GM13976 (cell line): Measurements from ENCODE around the gene ROBO1.
"Not testable (repeated sequence)": the region's sequence is repeated elsewhere in the genome, so short reads cannot be mapped to it uniquely, and the experiment has no call there.

Experiments
- DNase-seq: peaks from one replicate; pipeline ENCODE4 v3.0.0; 2012; ENCODE audit warnings: low spot score
- in situ Hi-C: fragments of 300-500 bp; cut with MboI; formaldehyde crosslinking; loops from one replicate; pipeline ENCODE4 v1.12.0; 2022; ENCODE audit warnings: low sequenced_read_pairs, mixed read lengths, inconsistent platforms; ENCODE audit not compliant: unreplicated experiment
- TF ChIP-seq, protein P1 (sequence below): IDR thresholded peaks from 2 replicates; pipeline ENCODE4 v1.5.1; 2012; ENCODE audit warnings: borderline replicate concordance, mild to moderate bottlenecking; ENCODE audit not compliant: insufficient read depth; ENCODE audit errors: extremely low read depth, missing control alignments, control extremely low read depth

ROBO1 gene

DNA sequence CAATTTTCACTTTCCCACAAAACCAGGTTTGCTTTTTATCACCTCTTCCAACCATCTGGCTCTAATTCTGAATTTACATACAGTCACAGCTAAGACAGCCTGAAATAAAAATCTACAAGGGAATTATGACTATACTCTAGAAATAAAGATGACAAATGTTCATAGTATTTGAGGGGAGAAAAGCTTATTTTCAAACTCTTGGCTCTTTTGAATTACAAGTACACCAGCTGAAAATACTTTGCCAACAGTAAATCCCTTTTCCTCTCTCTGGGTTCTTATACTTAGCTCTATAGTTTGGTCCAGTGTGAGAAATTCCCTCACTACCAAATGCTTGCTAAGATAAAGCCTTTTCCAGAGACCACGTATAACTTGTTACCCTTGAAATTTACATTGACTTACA, 1037.9 kb downstream of the ROBO1 start:
- TF ChIP-seq, protein P1, sequence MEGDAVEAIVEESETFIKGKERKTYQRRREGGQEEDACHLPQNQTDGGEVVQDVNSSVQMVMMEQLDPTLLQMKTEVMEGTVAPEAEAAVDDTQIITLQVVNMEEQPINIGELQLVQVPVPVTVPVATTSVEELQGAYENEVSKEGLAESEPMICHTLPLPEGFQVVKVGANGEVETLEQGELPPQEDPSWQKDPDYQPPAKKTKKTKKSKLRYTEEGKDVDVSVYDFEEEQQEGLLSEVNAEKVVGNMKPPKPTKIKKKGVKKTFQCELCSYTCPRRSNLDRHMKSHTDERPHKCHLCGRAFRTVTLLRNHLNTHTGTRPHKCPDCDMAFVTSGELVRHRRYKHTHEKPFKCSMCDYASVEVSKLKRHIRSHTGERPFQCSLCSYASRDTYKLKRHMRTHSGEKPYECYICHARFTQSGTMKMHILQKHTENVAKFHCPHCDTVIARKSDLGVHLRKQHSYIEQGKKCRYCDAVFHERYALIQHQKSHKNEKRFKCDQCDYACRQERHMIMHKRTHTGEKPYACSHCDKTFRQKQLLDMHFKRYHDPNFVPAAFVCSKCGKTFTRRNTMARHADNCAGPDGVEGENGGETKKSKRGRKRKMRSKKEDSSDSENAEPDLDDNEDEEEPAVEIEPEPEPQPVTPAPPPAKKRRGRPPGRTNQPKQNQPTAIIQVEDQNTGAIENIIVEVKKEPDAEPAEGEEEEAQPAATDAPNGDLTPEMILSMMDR: no peak
- in situ Hi-C loops: no loop called here
- DNase-seq: no peak

DNA sequence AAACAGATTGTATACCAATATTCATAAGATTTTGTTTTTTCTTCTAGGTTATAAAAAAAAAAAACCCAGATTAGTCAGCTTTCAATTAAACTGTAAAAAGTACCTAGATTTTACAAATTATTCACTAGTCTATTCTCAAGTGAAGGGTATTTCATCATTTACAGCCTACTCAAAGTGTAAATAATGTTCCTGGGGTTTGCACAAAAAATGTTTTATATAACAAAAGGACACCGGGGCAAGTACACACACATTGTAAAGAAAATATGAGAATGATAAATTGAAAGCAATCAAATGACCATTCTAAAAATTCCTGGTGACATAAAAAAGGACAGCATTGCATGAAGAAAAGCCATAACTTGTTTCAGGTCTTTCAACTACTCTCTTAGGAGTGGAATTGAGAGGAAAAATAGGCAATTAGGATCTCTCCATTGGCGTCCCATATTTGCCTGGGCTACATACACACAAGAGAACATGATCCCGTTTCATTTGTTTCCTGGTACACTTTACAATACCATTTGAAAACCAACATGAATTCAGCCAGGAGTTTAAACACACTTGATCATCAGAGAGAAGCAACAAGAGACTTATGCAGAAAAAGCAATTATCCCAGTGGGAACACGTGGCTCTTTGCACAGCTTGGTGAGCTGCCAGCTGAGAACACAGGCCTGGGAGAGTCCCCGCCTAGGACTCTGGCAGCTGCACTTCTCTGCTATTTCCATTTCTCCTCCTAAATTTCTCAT, 1039.2 kb downstream of the ROBO1 start:
- TF ChIP-seq, protein P1: no peak
- in situ Hi-C loops: no loop called here
- no peak for DNase-seq

GRCh38 chr3:78726545-78726944, 1041.3 kb downstream of the ROBO1 start:
- in situ Hi-C loops: no loop called here
- DNase-seq: no peak
- TF ChIP-seq, protein P1: no peak

DNA sequence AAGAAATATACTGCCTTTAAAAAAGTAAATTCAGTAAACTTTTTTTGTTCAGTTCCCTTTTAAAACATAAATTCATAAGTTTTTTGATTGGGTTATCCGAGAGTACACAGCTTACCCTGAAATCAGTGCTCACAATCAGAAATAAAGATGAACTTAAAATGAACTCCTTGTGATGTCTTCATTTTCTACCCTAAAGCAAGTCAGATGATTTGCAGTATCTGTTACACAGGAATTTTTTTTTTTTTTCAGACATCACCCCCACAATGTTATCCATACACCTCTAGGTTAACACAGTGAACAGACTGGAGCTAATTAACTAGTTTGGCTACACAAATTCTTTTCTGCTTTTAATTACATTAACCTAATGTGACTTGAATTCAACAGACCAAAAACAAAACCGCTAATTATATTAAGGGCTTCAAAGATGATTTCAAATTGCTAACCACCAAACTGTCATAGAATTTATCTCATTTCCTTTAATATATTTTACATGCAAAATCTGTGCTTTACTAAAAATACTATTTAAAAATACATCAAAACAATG, 1042.0 kb downstream of the ROBO1 start:
- TF ChIP-seq, protein P1: no peak
- no peak for DNase-seq
- in situ Hi-C loops: no loop called here

DNA sequence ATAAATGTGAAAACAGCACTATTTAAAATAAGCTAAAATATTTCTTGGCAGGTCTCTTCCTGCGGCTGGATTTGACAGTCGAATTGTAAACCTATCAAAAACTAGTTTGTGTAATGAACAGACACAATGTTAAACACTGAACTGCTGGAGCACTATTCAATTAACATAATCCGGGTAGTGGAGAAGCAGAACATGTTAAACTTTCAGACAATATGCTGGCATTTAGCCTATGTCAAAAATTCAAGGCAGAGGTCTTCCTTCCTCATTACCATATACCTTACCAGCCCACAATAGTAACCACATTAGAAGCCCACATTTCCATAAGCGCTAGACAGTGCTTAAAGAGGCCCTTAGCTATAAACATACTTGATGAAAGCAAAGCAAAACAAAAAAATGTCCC, 1042.9 kb downstream of the ROBO1 start:
- in situ Hi-C loops: no loop called here
- no peak for DNase-seq
- TF ChIP-seq, protein P1: no peak

DNA sequence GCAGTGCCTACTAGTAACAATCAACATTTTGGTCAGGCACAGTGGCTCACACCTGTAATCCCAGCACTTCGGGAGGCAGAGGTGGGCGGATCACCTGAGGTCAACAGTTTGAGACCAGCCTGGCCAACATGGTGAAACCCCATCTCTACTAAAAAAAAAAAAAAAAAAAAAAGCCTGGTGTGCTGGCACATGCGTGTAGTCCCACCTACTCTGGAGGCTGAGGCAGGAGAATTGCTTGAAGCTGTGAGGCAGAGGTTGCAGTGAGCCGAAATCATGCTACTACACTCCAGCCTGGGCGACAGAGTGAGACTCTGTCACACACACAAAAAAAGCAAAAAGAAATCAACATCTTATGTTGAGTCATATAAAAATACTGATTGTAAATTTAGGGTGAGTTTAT, 1043.4 kb downstream of the ROBO1 start:
- in situ Hi-C loops, DNase-seq: not testable (repeated sequence)

DNA sequence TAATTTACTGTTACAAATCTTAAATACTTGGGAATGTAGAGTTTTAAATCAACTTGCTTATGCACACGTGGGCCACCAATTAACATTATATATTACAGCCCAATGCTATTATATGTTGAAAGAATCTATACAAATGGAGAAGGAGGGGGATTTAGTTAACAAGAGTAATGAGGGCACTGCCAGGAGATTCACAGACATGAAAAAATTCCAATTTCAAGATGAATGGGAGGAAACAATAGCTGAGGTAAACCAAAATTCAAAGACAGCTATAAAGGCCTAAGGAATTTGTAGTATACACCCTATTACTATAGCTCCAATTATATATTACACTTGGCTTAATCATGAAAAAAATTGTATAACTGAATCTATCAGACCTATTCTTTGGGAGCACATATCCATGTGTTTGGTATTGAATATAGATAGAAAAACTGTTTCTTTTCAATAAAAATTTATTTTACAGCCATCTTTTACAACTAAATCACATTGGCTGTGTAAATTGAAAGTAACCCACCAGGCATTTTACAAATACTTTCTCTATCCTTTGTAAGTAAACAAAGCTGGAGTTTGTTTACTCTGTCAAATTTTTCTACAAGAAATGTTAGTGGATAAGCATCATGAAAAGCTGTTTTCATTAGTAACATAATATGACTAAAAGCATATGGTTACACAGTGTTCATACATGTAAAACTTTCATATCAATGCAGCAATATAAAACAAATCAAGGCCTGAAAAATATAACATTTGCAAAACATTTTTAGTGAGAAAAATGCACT, 1045.8 kb downstream of the ROBO1 start:
- DNase-seq: no peak
- in situ Hi-C loops: no loop called here
- TF ChIP-seq, protein P1: no peak
